ENCODE data around the gene PHLDB1. TPM values are rescaled to one million over a fixed set of nuclear protein-coding genes. Genes with fewer than 3 reads are reported as not detected.

The PHLDB1 gene
- polyA plus RNA-seq, 1 of the 3 experiments (the other 2 are of a cell fraction) = 89.4 TPM

DNA sequence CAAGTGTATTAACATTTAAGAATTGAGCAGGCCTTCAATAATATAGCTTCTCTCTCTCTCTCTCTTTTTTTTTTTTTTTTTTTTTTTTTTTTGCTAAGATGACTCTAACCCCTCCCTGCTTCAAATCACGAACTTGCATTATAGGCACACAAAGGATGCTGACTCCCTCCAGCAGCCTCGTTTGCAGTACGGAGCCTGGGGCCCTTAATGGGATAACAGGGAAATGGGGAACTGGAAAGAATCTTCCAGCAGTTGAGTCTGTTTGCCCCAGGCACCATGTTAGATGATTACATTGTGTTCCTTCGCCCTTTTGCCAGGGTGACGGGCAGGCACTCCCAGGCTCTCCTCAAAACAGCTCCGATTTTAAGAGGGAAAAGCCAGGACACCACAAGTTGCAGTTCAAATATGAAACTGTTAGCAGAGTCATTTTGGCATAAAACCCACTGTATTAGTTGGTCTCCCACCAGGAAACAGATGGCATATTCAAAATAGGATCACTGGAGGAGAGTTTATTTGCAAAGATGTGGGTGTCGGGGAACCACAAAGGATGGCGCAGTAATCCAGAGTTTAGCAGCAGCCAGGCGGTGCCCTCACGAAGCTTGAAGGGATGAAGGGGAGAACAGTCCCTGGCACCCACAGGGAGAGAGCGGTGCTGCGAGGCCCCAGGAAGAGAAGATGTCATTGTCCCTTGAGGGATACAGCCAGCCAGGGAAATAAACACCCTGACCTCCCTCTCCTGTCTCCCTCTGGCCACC is 98.6 kb downstream of the PHLDB1 start:
- no peaks in the 10 kb centered on the region for H3K79me2 ChIP-seq (ENCODE audit: insufficient read depth)
- ChIA-PET CTCF (interaction anchor here (1.1 to 2.0 kb wide), 4 partner anchors 11 to 47 kb away, joined by 3 to 9 read pairs (median 4); no protein-coding TSS in a partner anchor), POLR2A (no interaction called here)
- no peaks in the 10 kb centered on the region for H3F3A ChIP-seq (replicated peaks; ENCODE audit: insufficient read depth)
- no peaks in the 10 kb centered on the region for H4K20me1 ChIP-seq (ENCODE audit: insufficient read depth)
- no peak overlapping the region for H3K9ac ChIP-seq
- H2AFZ ChIP-seq (ENCODE audit: low read depth) = no peak overlapping the region
- no peaks in the 10 kb centered on the region for H3K36me3 ChIP-seq (replicated peaks in 1 of 2; ENCODE audit: control insufficient read depth in 1 of 2, insufficient read depth in 2 of 2, low read length in 1 of 2)
- H3K9me3 ChIP-seq = no peaks in the 10 kb centered on the region
- H3K27ac ChIP-seq (ENCODE audit: low read depth in 2 of 2, low read length in 1 of 2) = no peak overlapping the region; a peak in 1 of 4 replicates
- WGBS (ENCODE audit: low lambda C conversion rate) = 66% methylated on average over 12 of the region's 12 CpGs
- H3K27me3 ChIP-seq (ENCODE audit: insufficient read depth) = peaks cover under 1% of the 10 kb centered on the region; the same call in 1 of the 2 replicates
- TF ChIP-seq, protein P1, sequence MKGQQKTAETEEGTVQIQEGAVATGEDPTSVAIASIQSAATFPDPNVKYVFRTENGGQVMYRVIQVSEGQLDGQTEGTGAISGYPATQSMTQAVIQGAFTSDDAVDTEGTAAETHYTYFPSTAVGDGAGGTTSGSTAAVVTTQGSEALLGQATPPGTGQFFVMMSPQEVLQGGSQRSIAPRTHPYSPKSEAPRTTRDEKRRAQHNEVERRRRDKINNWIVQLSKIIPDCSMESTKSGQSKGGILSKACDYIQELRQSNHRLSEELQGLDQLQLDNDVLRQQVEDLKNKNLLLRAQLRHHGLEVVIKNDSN (IDR thresholded peaks at IDR 0.05; ENCODE audit: borderline replicate concordance, low read depth) = no peak
- TF ChIP-seq, protein P2, sequence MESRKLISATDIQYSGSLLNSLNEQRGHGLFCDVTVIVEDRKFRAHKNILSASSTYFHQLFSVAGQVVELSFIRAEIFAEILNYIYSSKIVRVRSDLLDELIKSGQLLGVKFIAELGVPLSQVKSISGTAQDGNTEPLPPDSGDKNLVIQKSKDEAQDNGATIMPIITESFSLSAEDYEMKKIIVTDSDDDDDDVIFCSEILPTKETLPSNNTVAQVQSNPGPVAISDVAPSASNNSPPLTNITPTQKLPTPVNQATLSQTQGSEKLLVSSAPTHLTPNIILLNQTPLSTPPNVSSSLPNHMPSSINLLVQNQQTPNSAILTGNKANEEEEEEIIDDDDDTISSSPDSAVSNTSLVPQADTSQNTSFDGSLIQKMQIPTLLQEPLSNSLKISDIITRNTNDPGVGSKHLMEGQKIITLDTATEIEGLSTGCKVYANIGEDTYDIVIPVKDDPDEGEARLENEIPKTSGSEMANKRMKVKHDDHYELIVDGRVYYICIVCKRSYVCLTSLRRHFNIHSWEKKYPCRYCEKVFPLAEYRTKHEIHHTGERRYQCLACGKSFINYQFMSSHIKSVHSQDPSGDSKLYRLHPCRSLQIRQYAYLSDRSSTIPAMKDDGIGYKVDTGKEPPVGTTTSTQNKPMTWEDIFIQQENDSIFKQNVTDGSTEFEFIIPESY (IDR thresholded peaks at IDR 0.05; ENCODE audit: borderline replicate concordance, low read depth) = no peak
- TF ChIP-seq EP300 (IDR thresholded peaks at IDR 0.05; ENCODE audit: borderline replicate concordance in 1 of 2, low read depth in 1 of 2, low read length in 1 of 2) (no peak; a peak in 1 of 4 replicates), JUND (IDR thresholded peaks at IDR 0.05) (no peak), MXI1 (IDR thresholded peaks at IDR 0.05; ENCODE audit: low read depth, low read length) (no peak), RXRA (IDR thresholded peaks at IDR 0.05; ENCODE audit: borderline replicate concordance, low read depth) (no peak), SMC3 (IDR thresholded peaks at IDR 0.05; ENCODE audit: low read depth, low read length) (no peak), TAF1 (IDR thresholded peaks at IDR 0.05; ENCODE audit: borderline replicate concordance, low read depth, low read length) (no peak), CHD2 (IDR thresholded peaks at IDR 0.05; ENCODE audit: low read length, partially characterized antibody) (no peak), FOXJ3 (CRISPR knock-in tag; IDR thresholded peaks at IDR 0.05) (no peak), NFIC (IDR thresholded peaks at IDR 0.05; ENCODE audit: borderline replicate concordance) (no peak), TCF12 (IDR thresholded peaks at IDR 0.05) (no peak), ELF1 (IDR thresholded peaks at IDR 0.05) (no peak)
- TF ChIP-seq, protein P3, sequence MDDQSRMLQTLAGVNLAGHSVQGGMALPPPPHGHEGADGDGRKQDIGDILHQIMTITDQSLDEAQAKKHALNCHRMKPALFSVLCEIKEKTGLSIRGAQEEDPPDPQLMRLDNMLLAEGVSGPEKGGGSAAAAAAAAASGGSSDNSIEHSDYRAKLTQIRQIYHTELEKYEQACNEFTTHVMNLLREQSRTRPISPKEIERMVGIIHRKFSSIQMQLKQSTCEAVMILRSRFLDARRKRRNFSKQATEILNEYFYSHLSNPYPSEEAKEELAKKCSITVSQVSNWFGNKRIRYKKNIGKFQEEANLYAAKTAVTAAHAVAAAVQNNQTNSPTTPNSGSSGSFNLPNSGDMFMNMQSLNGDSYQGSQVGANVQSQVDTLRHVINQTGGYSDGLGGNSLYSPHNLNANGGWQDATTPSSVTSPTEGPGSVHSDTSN (IDR thresholded peaks at IDR 0.05) = no peak
- TF ChIP-seq, protein P4, sequence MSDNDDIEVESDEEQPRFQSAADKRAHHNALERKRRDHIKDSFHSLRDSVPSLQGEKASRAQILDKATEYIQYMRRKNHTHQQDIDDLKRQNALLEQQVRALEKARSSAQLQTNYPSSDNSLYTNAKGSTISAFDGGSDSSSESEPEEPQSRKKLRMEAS (IDR thresholded peaks at IDR 0.05; ENCODE audit: low read depth) = no peak
- H3K4me3 ChIP-seq (ENCODE audit: low read depth in 2 of 2, low read length in 1 of 2) = no peak overlapping the region
- peaks cover 0 to 12% of the 10 kb centered on the region in 2 experiments; a peak in 1 of 4 replicates for H3K4me1 ChIP-seq (ENCODE audit: control insufficient read depth in 1 of 2, insufficient read depth in 2 of 2, low read depth in 1 of 2, low read length in 1 of 2)
- peak; percentile 38 for DNase-seq
- no peaks in the 10 kb centered on the region for H3K9me2 ChIP-seq
- no peak overlapping the region for H3K4me2 ChIP-seq

Measured in SK-N-SH (cell line).